Endometrial microvascular endothelial cells (primary cell): ENCODE data around the gene CSNK1A1. TPM values are rescaled to one million over a fixed set of nuclear protein-coding genes. Genes with fewer than 3 reads are reported as not detected.
"Not testable (repeated sequence)": the region's sequence is repeated elsewhere in the genome, so short reads cannot be mapped to it uniquely, and the experiment has no call there.

Experiments used
- in situ Hi-C: cut with HindIII; loops from 2 replicates; pipeline ENCODE4 v1.10.0; 2017; ENCODE audit warnings: low sequenced_read_pairs, low pct_unique_long_range_greater_than_20kb; ENCODE audit errors: inconsistent ontology term
- total RNA-seq: library from RNA; depleted of rRNA; stranded (reverse); fragments of >200 nt; gene quantifications from one replicate; pipeline ENCODE4 v1.2.3, GENCODE V29; 2015; ENCODE audit errors: inconsistent ontology term

Gene CSNK1A1
- total RNA-seq, 1 donor from 2014 or later = 284 TPM

- in situ Hi-C loops = no loop called here
These were observed 78.8 kb downstream of the CSNK1A1 start for GRCh38 chr5:149472399-149472798.

GRCh38 chr5:149471406-149472183 lies 79.6 kb downstream of the CSNK1A1 start:
- in situ Hi-C loops = no loop called here

GRCh38 chr5:149470942-149471341 lies 80.3 kb downstream of the CSNK1A1 start:
- in situ Hi-C loops = no loop called here

GRCh38 chr5:149466457-149466972 lies 84.7 kb downstream of the CSNK1A1 start:
- in situ Hi-C loops = no loop called here

- in situ Hi-C loops = no loop called here
These were observed 86.3 kb downstream of the CSNK1A1 start for GRCh38 chr5:149464796-149465489.

- in situ Hi-C loops = not testable (repeated sequence)
These were observed 89.3 kb downstream of the CSNK1A1 start for GRCh38 chr5:149461907-149462306.

GRCh38 chr5:149459891-149460290 lies 91.3 kb downstream of the CSNK1A1 start:
- in situ Hi-C loops = no loop called here

GRCh38 chr5:149457393-149457763 lies 93.9 kb downstream of the CSNK1A1 start:
- in situ Hi-C loops = no loop called here

- in situ Hi-C loops = no loop called here
These were observed 94.4 kb downstream of the CSNK1A1 start for GRCh38 chr5:149456597-149457392.

- in situ Hi-C loops = no loop called here
These were observed 95.3 kb downstream of the CSNK1A1 start for GRCh38 chr5:149455889-149456409.

- in situ Hi-C loops = no loop called here
These were observed 97.4 kb downstream of the CSNK1A1 start for GRCh38 chr5:149453618-149454415.

- in situ Hi-C loops = no loop called here
These were observed 98.3 kb downstream of the CSNK1A1 start for GRCh38 chr5:149452665-149453617.

GRCh38 chr5:149452007-149452664 lies 99.1 kb downstream of the CSNK1A1 start:
- in situ Hi-C loops = no loop called here

- in situ Hi-C loops = no loop called here
These were observed 101.0 kb downstream of the CSNK1A1 start for GRCh38 chr5:149450199-149450598.

- in situ Hi-C loops = no loop called here
These were observed 102.2 kb downstream of the CSNK1A1 start for GRCh38 chr5:149448831-149449714.

GRCh38 chr5:149448431-149448830 lies 102.8 kb downstream of the CSNK1A1 start:
- in situ Hi-C loops = no loop called here
